ENCODE results near the gene HLA-C.

GRCh38 chr6:31305703-31306219 is 33.9 kb upstream of the HLA-C start:
- TF ChIP-seq CTCF (IDR thresholded peaks at IDR 0.05) = no peak
- no peak for TF ChIP-seq POLR2A (IDR thresholded peaks at IDR 0.05)
- no peak for TF ChIP-seq POLR2AphosphoS5 (IDR thresholded peaks at IDR 0.05)
